Measurements from ENCODE around the gene CABP5.

Gene CABP5

DNA sequence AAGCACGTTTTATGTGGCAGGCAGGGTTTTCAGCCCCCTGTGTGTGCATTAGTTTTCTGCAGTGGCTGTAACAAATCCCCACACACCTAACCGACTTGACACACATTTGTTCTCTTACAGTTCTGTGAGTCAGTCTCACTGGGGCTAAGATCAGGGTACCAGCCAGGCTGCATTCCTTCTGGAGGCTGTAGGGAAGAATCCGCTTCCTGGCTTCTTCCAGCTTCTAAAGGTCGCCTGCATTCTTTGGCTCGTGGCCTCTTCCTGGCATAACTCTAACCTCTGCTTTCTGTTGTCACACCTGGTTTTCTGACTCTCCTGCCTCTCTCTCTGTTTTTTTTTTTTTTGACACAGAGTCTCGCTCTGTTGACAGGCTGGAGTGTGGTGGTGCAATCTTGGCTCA, 43.0 kb downstream of the CABP5 start:
- no peak overlapping the region for H3K4me2 ChIP-seq (ENCODE audit: insufficient read depth, low read length)
- ATAC-seq (ENCODE audit: insufficient read depth, low read depth) (no peak), DNase-seq (no peak)
- no peaks in the 10 kb centered on the region for H3K9me3 ChIP-seq (ENCODE audit: insufficient read depth, low read length, severe bottlenecking)
- H2AFZ ChIP-seq (ENCODE audit: low read depth, low read length) = no peak overlapping the region
- no peak overlapping the region for H3K9ac ChIP-seq (ENCODE audit: low read depth, low read length)
- H3K27me3 ChIP-seq (ENCODE audit: insufficient read depth, low read length, poor library complexity) = no peaks in the 10 kb centered on the region
- no peaks in the 10 kb centered on the region for H3K79me2 ChIP-seq (ENCODE audit: insufficient read depth, low read length)
- H4K20me1 ChIP-seq (ENCODE audit: insufficient read depth, low read length) = no peaks in the 10 kb centered on the region
- no peak overlapping the region for H3K27ac ChIP-seq (ENCODE audit: low read length)
- H3K4me3 ChIP-seq (ENCODE audit: low read depth in 1 of 2, low read length in 2 of 2) = no peak overlapping the region
- TF ChIP-seq, protein P1, sequence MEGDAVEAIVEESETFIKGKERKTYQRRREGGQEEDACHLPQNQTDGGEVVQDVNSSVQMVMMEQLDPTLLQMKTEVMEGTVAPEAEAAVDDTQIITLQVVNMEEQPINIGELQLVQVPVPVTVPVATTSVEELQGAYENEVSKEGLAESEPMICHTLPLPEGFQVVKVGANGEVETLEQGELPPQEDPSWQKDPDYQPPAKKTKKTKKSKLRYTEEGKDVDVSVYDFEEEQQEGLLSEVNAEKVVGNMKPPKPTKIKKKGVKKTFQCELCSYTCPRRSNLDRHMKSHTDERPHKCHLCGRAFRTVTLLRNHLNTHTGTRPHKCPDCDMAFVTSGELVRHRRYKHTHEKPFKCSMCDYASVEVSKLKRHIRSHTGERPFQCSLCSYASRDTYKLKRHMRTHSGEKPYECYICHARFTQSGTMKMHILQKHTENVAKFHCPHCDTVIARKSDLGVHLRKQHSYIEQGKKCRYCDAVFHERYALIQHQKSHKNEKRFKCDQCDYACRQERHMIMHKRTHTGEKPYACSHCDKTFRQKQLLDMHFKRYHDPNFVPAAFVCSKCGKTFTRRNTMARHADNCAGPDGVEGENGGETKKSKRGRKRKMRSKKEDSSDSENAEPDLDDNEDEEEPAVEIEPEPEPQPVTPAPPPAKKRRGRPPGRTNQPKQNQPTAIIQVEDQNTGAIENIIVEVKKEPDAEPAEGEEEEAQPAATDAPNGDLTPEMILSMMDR (IDR thresholded peaks at IDR 0.05; ENCODE audit: borderline replicate concordance, extremely low read depth, low read length, poor library complexity, severe bottlenecking) = no peak
- no peak for TF ChIP-seq EZH2 (IDR thresholded peaks at IDR 0.05; ENCODE audit: borderline replicate concordance, low read depth, low read length, severe bottlenecking)
- H3K36me3 ChIP-seq (ENCODE audit: insufficient read depth, low read length) = no peaks in the 10 kb centered on the region
- no peaks in the 10 kb centered on the region for H3K4me1 ChIP-seq (ENCODE audit: insufficient read depth, low read length)

DNA sequence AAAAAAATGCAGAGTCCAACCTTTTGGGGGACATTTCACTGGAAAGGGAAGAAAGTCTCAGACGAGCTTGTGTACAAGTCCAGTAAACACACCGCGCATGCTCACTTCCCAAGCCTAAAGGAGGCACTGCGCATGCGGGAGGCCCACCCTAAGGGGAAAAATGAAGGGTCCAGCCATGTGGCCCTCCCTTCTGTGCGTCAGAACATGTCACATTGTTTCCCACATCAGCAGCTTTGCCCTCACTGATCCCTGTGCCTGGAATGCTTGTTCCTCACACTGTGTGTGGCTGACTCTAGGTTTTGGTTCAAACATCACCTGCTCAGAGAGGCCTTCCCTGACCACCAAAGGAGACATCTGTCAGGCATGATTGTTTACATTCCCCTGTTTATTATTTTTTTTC, 45.1 kb downstream of the CABP5 start:
- Histone ChIP-seq H3K4me2 (ENCODE audit: insufficient read depth, low read length) (no peak overlapping the region), H3K27me3 (ENCODE audit: insufficient read depth, low read length, poor library complexity) (no peaks in the 10 kb centered on the region), H3K4me3 (ENCODE audit: low read depth in 1 of 2, low read length in 2 of 2) (no peak overlapping the region), H3K9me3 (ENCODE audit: insufficient read depth, low read length, severe bottlenecking) (no peaks in the 10 kb centered on the region), H3K36me3 (ENCODE audit: insufficient read depth, low read length) (no peaks in the 10 kb centered on the region), H4K20me1 (ENCODE audit: insufficient read depth, low read length) (no peaks in the 10 kb centered on the region), H3K27ac (ENCODE audit: low read length) (no peak overlapping the region), H3K9ac (ENCODE audit: low read depth, low read length) (no peak overlapping the region), H2AFZ (ENCODE audit: low read depth, low read length) (no peak overlapping the region), H3K4me1 (ENCODE audit: insufficient read depth, low read length) (no peaks in the 10 kb centered on the region), H3K79me2 (ENCODE audit: insufficient read depth, low read length) (no peaks in the 10 kb centered on the region)
- ATAC-seq (ENCODE audit: insufficient read depth, low read depth) = no peak
- TF ChIP-seq, protein P1 (IDR thresholded peaks at IDR 0.05; ENCODE audit: borderline replicate concordance, extremely low read depth, low read length, poor library complexity, severe bottlenecking) = no peak
- no peak for TF ChIP-seq EZH2 (IDR thresholded peaks at IDR 0.05; ENCODE audit: borderline replicate concordance, low read depth, low read length, severe bottlenecking)
- DNase-seq = no peak

DNA sequence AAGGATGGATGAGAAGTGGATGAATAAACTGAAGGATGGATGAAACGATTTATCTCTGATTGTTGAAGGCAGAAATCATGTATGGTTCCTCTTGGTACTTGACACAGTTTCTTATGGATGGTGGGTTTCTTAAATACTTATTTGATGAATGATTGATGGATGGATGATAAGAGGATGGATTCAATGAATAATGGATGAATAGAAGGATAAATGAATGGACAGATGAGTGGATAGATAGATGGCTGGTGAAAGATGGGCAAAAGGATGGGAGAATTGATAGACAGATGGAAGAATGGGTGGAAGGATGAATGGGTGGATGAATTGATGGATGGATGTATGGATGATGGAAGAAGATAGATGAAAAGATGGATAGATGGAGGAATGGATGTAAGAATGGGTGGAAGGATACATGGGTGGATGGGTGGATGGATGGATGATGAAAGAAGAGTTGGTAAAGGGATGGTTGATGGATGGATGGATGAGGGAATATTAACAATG, 47.6 kb downstream of the CABP5 start:
- H4K20me1 ChIP-seq (ENCODE audit: insufficient read depth, low read length) = no peaks in the 10 kb centered on the region
- no peak overlapping the region for H3K27ac ChIP-seq (ENCODE audit: low read length)
- DNase-seq (no peak), ATAC-seq (ENCODE audit: insufficient read depth, low read depth) (no peak)
- no peaks in the 10 kb centered on the region for H3K9me3 ChIP-seq (ENCODE audit: insufficient read depth, low read length, severe bottlenecking)
- H3K36me3 ChIP-seq (ENCODE audit: insufficient read depth, low read length) = no peaks in the 10 kb centered on the region
- H3K79me2 ChIP-seq (ENCODE audit: insufficient read depth, low read length) = no peaks in the 10 kb centered on the region
- no peak overlapping the region for H3K4me2 ChIP-seq (ENCODE audit: insufficient read depth, low read length)
- H3K9ac ChIP-seq (ENCODE audit: low read depth, low read length) = no peak overlapping the region
- no peak overlapping the region for H3K4me3 ChIP-seq (ENCODE audit: low read depth in 1 of 2, low read length in 2 of 2)
- H2AFZ ChIP-seq (ENCODE audit: low read depth, low read length) = no peak overlapping the region
- no peaks in the 10 kb centered on the region for H3K4me1 ChIP-seq (ENCODE audit: insufficient read depth, low read length)
- TF ChIP-seq EZH2 (IDR thresholded peaks at IDR 0.05; ENCODE audit: borderline replicate concordance, low read depth, low read length, severe bottlenecking) = no peak
- TF ChIP-seq, protein P1 (IDR thresholded peaks at IDR 0.05; ENCODE audit: borderline replicate concordance, extremely low read depth, low read length, poor library complexity, severe bottlenecking) = no peak
- no peaks in the 10 kb centered on the region for H3K27me3 ChIP-seq (ENCODE audit: insufficient read depth, low read length, poor library complexity)
